ENCODE results near the gene SMARCC2.

DNA sequence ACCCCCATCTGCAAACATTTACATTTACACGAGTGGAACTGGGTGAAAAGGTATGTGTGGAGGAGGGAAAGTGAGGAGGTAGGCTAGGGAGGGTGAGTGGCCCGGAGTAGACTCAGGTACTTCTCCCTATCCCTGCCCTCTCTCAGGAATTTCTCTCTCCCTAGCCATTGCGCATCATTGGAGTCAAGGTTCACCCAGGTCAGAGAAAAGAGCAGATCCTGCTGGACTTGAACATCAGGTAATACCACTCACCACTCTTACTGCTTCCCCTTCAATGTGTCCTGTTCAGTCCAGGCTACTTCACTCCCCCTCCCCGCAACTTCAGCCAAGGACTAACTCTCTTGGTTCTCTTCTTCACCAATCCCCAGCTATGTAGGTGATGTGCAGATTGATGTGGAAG lies 58.4 kb downstream of the SMARCC2 start:
- no peak for TF ChIP-seq CTCF (IDR thresholded peaks at IDR 0.05)
- no peak for TF ChIP-seq POLR2A (IDR thresholded peaks at IDR 0.05)
- no peak for TF ChIP-seq POLR2AphosphoS5 (IDR thresholded peaks at IDR 0.05)
- TF ChIP-seq EP300 (IDR thresholded peaks at IDR 0.05; ENCODE audit: low read depth) = no peak
